Small intestine (tissue), 7 donors: ENCODE data around the gene SLC35E1. TPM values are rescaled to one million over a fixed set of nuclear protein-coding genes. Genes with fewer than 3 reads are reported as not detected.

Experiments used
- DNase-seq, 2 donors: peaks; one replicate each; pipeline versions ENCODE4 v3.0.0 to v3.0.0-alpha.2; 2013
- FAIRE-seq: peaks from 2 replicates; lab custom pipeline; 2012; peaks lifted over from hg19 to GRCh38; lab: Jason Lieb, UNC
- H3K27ac ChIP-seq, 3 donors: one replicate each; pipeline ENCODE4 v1.5.1; 2013; ENCODE audit warnings: low read length in 2 of 3, mild to moderate bottlenecking in 2 of 3, control low read depth in 1 of 3, inconsistent platforms in 1 of 3, low read depth in 1 of 3, moderate library complexity in 1 of 3
- H3K27me3 ChIP-seq, 3 donors: one replicate each; pipeline ENCODE4 v1.6.1; 2013; ENCODE audit warnings: low read length in 3 of 3, inconsistent platforms in 1 of 3; ENCODE audit not compliant: control insufficient read depth in 3 of 3, insufficient read depth in 3 of 3
- H3K36me3 ChIP-seq, 3 donors: one replicate each; pipeline ENCODE4 v1.6.1; 2013; ENCODE audit warnings: low read length in 3 of 3, inconsistent platforms in 1 of 3, low read depth in 1 of 3, mild to moderate bottlenecking in 1 of 3, moderate library complexity in 1 of 3; ENCODE audit not compliant: control insufficient read depth in 3 of 3, insufficient read depth in 2 of 3
- H3K4me1 ChIP-seq, 3 donors: one replicate each; pipeline ENCODE4 v1.6.1; 2013; ENCODE audit warnings: low read length in 2 of 3, inconsistent platforms in 1 of 3, low read depth in 1 of 3, mild to moderate bottlenecking in 1 of 3, moderate library complexity in 1 of 3; ENCODE audit not compliant: control insufficient read depth in 3 of 3, insufficient read depth in 2 of 3
- H3K4me3 ChIP-seq, 3 donors: one replicate each; pipeline ENCODE4 v1.5.1; 2013; ENCODE audit warnings: low read length in 3 of 3, control low read depth in 1 of 3, inconsistent platforms in 1 of 3, low read depth in 1 of 3, mild to moderate bottlenecking in 1 of 3, moderate library complexity in 1 of 3
- H3K9me3 ChIP-seq, 2 donors: one replicate each; pipeline ENCODE4 v1.6.1; 2013; ENCODE audit warnings: low read depth in 1 of 2, low read length in 1 of 2; ENCODE audit not compliant: control insufficient read depth in 2 of 2, insufficient read depth in 1 of 2
- WGBS, 3 donors: extraction: QIAGEN DNeasy Blood & Tissue Kit; methylation state at CpG; one replicate each; pipeline ENCODE4 v1.1.7; 2013; 5-methylcytosine and 5-hydroxymethylcytosine counted together
- polyA plus RNA-seq, 4 donors: library from polyadenylated mRNA; stranded (reverse) in 3 of 4; unstranded in 1 of 4; fragments of 200-250 nt in 3 of 4; fragments of 120-200 nt in 1 of 4; gene quantifications; one replicate each; pipeline versions ENCODE4 v1.2.1 to v1.2.3, GENCODE V29; 2013
- donor health status: healthy with polysubstance abuse.
- donor health status: control.
- donor health status: control.
- donor health status: Bipolar disorder and iron deficiency.
- donor health status: healthy.

Gene SLC35E1
- polyA plus RNA-seq, 4 donors = 14.5 to 34.3 (median 18.7) TPM

- H3K27me3 ChIP-seq = no peaks in the 10 kb centered on the region
- H3K4me3 ChIP-seq = no peak overlapping the region
- H3K27ac ChIP-seq = peak overlapping the region in 1 of 3 donors; percentile 67
- peaks cover 0 to 28% (median 0%) of the 10 kb centered on the region in 3 donors for H3K36me3 ChIP-seq
- no peaks in the 10 kb centered on the region for H3K9me3 ChIP-seq
- WGBS, 3 donors = 72 to 83% (median 76%) methylated on average over 11 of the region's 11 CpGs
- no peak for DNase-seq
- no peak for FAIRE-seq
- peaks cover 4 to 32% (median 9%) of the 10 kb centered on the region in 3 donors for H3K4me1 ChIP-seq
These were observed 16.8 kb upstream of the SLC35E1 start for GRCh38 chr19:16588824-16589577.

- Histone ChIP-seq H3K4me1 (peaks cover 9 to 36% (median 15%) of the 10 kb centered on the region in 3 donors), H3K4me3 (no peak overlapping the region)
These were observed 15.9 kb upstream of the SLC35E1 start for GRCh38 chr19:16587833-16588823.

GRCh38 chr19:16586991-16587832 lies 15.0 kb upstream of the SLC35E1 start:
- Histone ChIP-seq H3K27ac (peak overlapping the region in 1 of 3 donors; percentile 67), H3K27me3 (no peaks in the 10 kb centered on the region), H3K9me3 (no peaks in the 10 kb centered on the region), H3K4me1 (peaks cover 9 to 36% (median 16%) of the 10 kb centered on the region in 3 donors), H3K36me3 (peaks cover 0 to 28% (median 0%) of the 10 kb centered on the region in 3 donors), H3K4me3 (peak overlapping the region in 1 of 3 donors; percentile 4)
- DNase-seq (no peak), FAIRE-seq (no peak)
- WGBS, 3 donors = 50 to 71% (median 51%) methylated on average over 20 of the region's 20 CpGs

More at GRCh38 chr19:16587833-16588823, 15.9 kb upstream of the SLC35E1 start:
- DNase-seq = peak in 1 of 2 donors; percentile 23
- no peak for FAIRE-seq
- no peaks in the 10 kb centered on the region for H3K9me3 ChIP-seq
- no peaks in the 10 kb centered on the region for H3K27me3 ChIP-seq
- H3K36me3 ChIP-seq = peaks cover 0 to 28% (median 0%) of the 10 kb centered on the region in 3 donors
- peak overlapping the region in 1 of 3 donors; percentile 67 for H3K27ac ChIP-seq
- 42 to 73% (median 49%) methylated on average over 26 of the region's 26 CpGs for WGBS, 3 donors

GRCh38 chr19:16586477-16586871 lies 14.3 kb upstream of the SLC35E1 start:
- Histone ChIP-seq H3K4me1 (peaks cover 9 to 36% (median 16%) of the 10 kb centered on the region in 3 donors), H3K9me3 (no peaks in the 10 kb centered on the region), H3K4me3 (no peak overlapping the region), H3K27ac (peak overlapping the region in 2 of 3 donors; percentile 8 to 89), H3K27me3 (no peaks in the 10 kb centered on the region), H3K36me3 (peaks cover 0 to 34% (median 0%) of the 10 kb centered on the region in 3 donors)
- 63 to 91% (median 83%) methylated on average over 9 of the region's 9 CpGs for WGBS, 3 donors
- FAIRE-seq (no peak), DNase-seq (no peak)

GRCh38 chr19:16585808-16586476 lies 13.7 kb upstream of the SLC35E1 start:
- H3K9me3 ChIP-seq = no peaks in the 10 kb centered on the region
- peaks cover 9 to 36% (median 16%) of the 10 kb centered on the region in 3 donors for H3K4me1 ChIP-seq

GRCh38 chr19:16585094-16585801 lies 13.0 kb upstream of the SLC35E1 start:
- Histone ChIP-seq H3K27ac (peak overlapping the region; percentile 68 to 89 (median 81)), H3K4me1 (peaks cover 9 to 36% (median 16%) of the 10 kb centered on the region in 3 donors), H3K27me3 (no peaks in the 10 kb centered on the region), H3K4me3 (peak overlapping the region in 1 of 3 donors; percentile 18), H3K36me3 (peaks cover 0 to 44% (median 0%) of the 10 kb centered on the region in 3 donors), H3K9me3 (no peaks in the 10 kb centered on the region)
- DNase-seq = no peak
- WGBS, 3 donors = 64 to 76% (median 69%) methylated on average over 13 of the region's 13 CpGs
- no peak for FAIRE-seq

More at GRCh38 chr19:16585808-16586476, 13.7 kb upstream of the SLC35E1 start:
- Histone ChIP-seq H3K27me3 (no peaks in the 10 kb centered on the region), H3K36me3 (peaks cover 0 to 39% (median 0%) of the 10 kb centered on the region in 3 donors), H3K4me3 (no peak overlapping the region), H3K27ac (peak overlapping the region; percentile 17 to 89 (median 68))
- DNase-seq (no peak), FAIRE-seq (no peak)
- WGBS, 3 donors = 71 to 81% (median 73%) methylated on average over 11 of the region's 11 CpGs
